ENCODE measurements around the gene SLC38A7. TPM values are rescaled to one million over a fixed set of nuclear protein-coding genes. Genes with fewer than 3 reads are reported as not detected.

SLC38A7 gene
- total and polyA plus RNA-seq, 2 experiments from 2014 or later: 13.9 to 27.8 TPM

GRCh38 chr16:58636466-58636865 is 48.1 kb downstream of the SLC38A7 start (continued):
- TF ChIP-seq, protein P1, sequence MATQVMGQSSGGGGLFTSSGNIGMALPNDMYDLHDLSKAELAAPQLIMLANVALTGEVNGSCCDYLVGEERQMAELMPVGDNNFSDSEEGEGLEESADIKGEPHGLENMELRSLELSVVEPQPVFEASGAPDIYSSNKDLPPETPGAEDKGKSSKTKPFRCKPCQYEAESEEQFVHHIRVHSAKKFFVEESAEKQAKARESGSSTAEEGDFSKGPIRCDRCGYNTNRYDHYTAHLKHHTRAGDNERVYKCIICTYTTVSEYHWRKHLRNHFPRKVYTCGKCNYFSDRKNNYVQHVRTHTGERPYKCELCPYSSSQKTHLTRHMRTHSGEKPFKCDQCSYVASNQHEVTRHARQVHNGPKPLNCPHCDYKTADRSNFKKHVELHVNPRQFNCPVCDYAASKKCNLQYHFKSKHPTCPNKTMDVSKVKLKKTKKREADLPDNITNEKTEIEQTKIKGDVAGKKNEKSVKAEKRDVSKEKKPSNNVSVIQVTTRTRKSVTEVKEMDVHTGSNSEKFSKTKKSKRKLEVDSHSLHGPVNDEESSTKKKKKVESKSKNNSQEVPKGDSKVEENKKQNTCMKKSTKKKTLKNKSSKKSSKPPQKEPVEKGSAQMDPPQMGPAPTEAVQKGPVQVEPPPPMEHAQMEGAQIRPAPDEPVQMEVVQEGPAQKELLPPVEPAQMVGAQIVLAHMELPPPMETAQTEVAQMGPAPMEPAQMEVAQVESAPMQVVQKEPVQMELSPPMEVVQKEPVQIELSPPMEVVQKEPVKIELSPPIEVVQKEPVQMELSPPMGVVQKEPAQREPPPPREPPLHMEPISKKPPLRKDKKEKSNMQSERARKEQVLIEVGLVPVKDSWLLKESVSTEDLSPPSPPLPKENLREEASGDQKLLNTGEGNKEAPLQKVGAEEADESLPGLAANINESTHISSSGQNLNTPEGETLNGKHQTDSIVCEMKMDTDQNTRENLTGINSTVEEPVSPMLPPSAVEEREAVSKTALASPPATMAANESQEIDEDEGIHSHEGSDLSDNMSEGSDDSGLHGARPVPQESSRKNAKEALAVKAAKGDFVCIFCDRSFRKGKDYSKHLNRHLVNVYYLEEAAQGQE (IDR thresholded peaks at IDR 0.05; ENCODE audit: unreplicated experiment): no peak

DNA sequence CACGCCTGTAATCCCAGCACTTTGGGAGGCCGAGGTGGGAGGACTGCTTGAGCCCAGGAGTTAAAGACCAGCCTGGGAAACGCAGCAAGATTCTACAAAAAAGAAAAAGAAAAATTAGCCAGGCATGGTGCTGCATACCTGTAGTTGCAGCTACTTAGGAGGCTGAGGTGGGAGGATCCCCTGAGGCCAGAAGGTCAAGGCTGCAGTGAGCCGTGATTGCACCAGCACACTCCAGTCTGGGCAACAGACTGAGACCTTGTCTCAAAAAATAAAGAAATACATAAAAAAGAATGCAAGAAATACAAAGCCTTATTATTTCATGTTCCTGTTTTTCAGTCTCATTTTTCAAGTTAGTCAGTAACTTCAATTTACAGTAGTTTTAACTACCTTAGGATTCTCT is 49.1 kb downstream of the SLC38A7 start:
- no peaks in the 10 kb centered on the region for H3K79me2 ChIP-seq (replicated peaks; ENCODE audit: insufficient read depth)
- no peaks in the 10 kb centered on the region for H3K4me1 ChIP-seq (ENCODE audit: insufficient read depth)
- Mint-ChIP-seq H3K4me3 (no peak overlapping the region), H3K27ac (no peak overlapping the region), H3K9me3 (no peaks in the 10 kb centered on the region), H3K36me3 (ENCODE audit: low read depth) (no peaks in the 10 kb centered on the region), H3K27me3 (ENCODE audit: insufficient read depth, low read depth, poor library complexity) (peaks cover 4% of the 10 kb centered on the region), H3K4me1 (no peaks in the 10 kb centered on the region; the same call in 2 of the 3 replicates)
- no peaks in the 10 kb centered on the region for H3K36me3 ChIP-seq (ENCODE audit: insufficient read depth)
- no peaks in the 10 kb centered on the region for H3F3A ChIP-seq (replicated peaks; ENCODE audit: low read depth)
- no peak overlapping the region for H3K4me2 ChIP-seq
- no peaks in the 10 kb centered on the region for H3K27me3 ChIP-seq (ENCODE audit: insufficient read depth)
- ATAC-seq (no peak), DNase-seq (ENCODE audit: low spot score) (no peak)
- no peak overlapping the region for H3K4me3 ChIP-seq
- H2AFZ ChIP-seq: no peak overlapping the region
- H4K20me1 ChIP-seq (replicated peaks; ENCODE audit: insufficient read depth): no peaks in the 10 kb centered on the region
- H3K27ac ChIP-seq (ENCODE audit: low read depth): no peak overlapping the region
- H3K9me2 ChIP-seq (ENCODE audit: insufficient read depth): no peaks in the 10 kb centered on the region
- TF ChIP-seq EZH2phosphoT487 (IDR thresholded peaks at IDR 0.05; ENCODE audit: unreplicated experiment) (no peak), CREB1 (CRISPR knock-in tag; IDR thresholded peaks at IDR 0.05; ENCODE audit: low read depth) (no peak), ZNF114 (CRISPR knock-in tag; IDR thresholded peaks at IDR 0.05) (no peak), JUNB (IDR thresholded peaks at IDR 0.05; ENCODE audit: unreplicated experiment) (no peak), STAT1 (IDR thresholded peaks at IDR 0.05; ENCODE audit: unreplicated experiment) (no peak), ETS1 (IDR thresholded peaks at IDR 0.05) (no peak), ZNF331 (CRISPR knock-in tag; IDR thresholded peaks at IDR 0.05; ENCODE audit: low read depth) (no peak), EZH2 (IDR thresholded peaks at IDR 0.05; ENCODE audit: low read depth, unreplicated experiment) (no peak)
- TF ChIP-seq, protein P2, sequence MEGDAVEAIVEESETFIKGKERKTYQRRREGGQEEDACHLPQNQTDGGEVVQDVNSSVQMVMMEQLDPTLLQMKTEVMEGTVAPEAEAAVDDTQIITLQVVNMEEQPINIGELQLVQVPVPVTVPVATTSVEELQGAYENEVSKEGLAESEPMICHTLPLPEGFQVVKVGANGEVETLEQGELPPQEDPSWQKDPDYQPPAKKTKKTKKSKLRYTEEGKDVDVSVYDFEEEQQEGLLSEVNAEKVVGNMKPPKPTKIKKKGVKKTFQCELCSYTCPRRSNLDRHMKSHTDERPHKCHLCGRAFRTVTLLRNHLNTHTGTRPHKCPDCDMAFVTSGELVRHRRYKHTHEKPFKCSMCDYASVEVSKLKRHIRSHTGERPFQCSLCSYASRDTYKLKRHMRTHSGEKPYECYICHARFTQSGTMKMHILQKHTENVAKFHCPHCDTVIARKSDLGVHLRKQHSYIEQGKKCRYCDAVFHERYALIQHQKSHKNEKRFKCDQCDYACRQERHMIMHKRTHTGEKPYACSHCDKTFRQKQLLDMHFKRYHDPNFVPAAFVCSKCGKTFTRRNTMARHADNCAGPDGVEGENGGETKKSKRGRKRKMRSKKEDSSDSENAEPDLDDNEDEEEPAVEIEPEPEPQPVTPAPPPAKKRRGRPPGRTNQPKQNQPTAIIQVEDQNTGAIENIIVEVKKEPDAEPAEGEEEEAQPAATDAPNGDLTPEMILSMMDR (conservative IDR thresholded peaks at IDR 0.05; ENCODE audit: low read depth in 2 of 2): no peak
- TF ChIP-seq, protein P1 (IDR thresholded peaks at IDR 0.05; ENCODE audit: unreplicated experiment): no peak
